Peyer's patch (tissue), 4 donors: ENCODE measurements around the gene XKR7. TPM values are rescaled to one million over a fixed set of nuclear protein-coding genes. Genes with fewer than 3 reads are reported as not detected.

ENCODE experiments used
- DNase-seq, 3 donors: peaks; one replicate each; pipeline ENCODE4 v3.0.0-alpha.2; 2017 to 2019
- H3K27ac ChIP-seq, 4 donors: fragments of 200-600 bp; sonication (generic); one replicate each; pipeline ENCODE4 v1.5.1; 2016 to 2019
- H3K27me3 ChIP-seq, 2 donors: fragments of 200-600 bp; sonication (generic); one replicate each; pipeline ENCODE4 v1.5.1; 2019
- H3K36me3 ChIP-seq, 3 donors: fragments of 200-600 bp; sonication (generic); one replicate each; pipeline ENCODE4 v1.5.1; 2016 to 2019
- H3K4me1 ChIP-seq, 4 donors: fragments of 200-600 bp; sonication (generic); one replicate each; pipeline ENCODE4 v1.5.1; 2016 to 2019
- H3K4me3 ChIP-seq, 4 donors: fragments of 200-600 bp; sonication (generic); 1 replicate in 3 of 4; 2 replicates in 1 of 4; pipeline ENCODE4 v1.5.1; 2016 to 2019; ENCODE audit warnings: mild to moderate bottlenecking in 1 of 4
- H3K9me3 ChIP-seq, 4 donors: fragments of 200-600 bp; sonication (generic); one replicate each; pipeline ENCODE4 v1.5.1; 2016 to 2019; ENCODE audit warnings: mild to moderate bottlenecking in 1 of 4
- POLR2A ChIP-seq, 2 donors: fragments of 450-650 bp; IDR thresholded peaks; one replicate each; pipeline ENCODE4 v1.5.1; 2017; ENCODE audit warnings: antibody characterized with exemption in 2 of 2, mild to moderate bottlenecking in 2 of 2, moderate library complexity in 2 of 2
- total RNA-seq, 4 donors: library from RNA; depleted of rRNA; stranded (reverse); fragments of >200 nt; gene quantifications; one replicate each; pipeline ENCODE4 v1.1.0, GENCODE V29; 2016
- TF ChIP-seq, protein P1 (sequence below), 6 experiments: fragments of 450-650 bp in 4 of 6; fragments of 200-600 bp in 2 of 6; sonication (generic) in 1 of 6; IDR thresholded peaks; one replicate each; pipeline ENCODE4 v1.5.1; 2017 to 2019; ENCODE audit warnings: antibody characterized with exemption in 6 of 6, mild to moderate bottlenecking in 3 of 6, moderate library complexity in 1 of 6

XKR7 gene
- total RNA-seq, 4 donors from 2014 or later, result 0.38 TPM; not detected in 3

DNA sequence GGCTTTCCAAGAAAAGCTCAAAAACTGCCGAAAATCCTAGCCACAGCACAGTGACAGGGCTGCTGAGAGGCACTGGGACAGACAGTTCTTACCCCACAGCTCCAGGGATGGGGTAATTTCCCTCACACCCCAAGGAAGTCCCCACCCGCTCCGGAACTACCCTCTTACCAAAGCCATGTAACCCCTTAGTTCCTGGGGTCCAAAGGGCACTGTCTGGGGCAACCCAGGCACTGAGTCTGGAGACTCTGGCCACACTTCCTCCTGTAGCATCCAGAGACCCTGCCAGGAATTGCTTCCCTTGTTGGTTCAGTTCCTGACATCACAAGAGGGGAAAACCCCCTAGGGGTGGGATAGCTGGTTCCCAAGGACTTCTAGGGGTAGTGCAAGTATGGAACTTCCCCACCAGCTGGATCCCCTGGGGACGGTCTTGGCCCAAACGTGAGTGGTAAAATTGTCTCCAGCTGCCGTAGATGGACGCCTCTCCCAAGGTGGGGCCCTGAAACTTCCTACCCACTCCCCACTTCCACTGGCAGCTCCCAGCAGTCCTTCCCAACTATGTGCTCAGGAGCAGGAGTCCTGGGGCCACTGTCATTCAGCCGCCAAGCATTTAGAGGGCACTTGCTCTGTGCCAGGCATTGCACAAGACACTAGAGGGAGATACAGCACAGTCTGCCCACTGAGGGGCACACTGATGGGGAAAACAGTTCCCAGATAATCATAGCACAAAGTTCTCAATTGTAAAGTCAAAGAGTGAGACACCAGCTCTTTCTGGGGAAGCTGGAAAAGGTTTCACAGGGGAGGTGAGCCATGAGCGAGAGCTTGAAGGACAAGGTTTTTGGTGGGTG lies 66.9 kb downstream of the XKR7 start:
- no peak for DNase-seq
- H3K4me1 ChIP-seq, result peaks cover 0 to 11% (median 0%) of the 10 kb centered on the region in 4 donors
- H3K4me3 ChIP-seq, result no peak overlapping the region
- H3K27ac ChIP-seq, result no peak overlapping the region
- no peaks in the 10 kb centered on the region for H3K27me3 ChIP-seq
- TF ChIP-seq, protein P1, sequence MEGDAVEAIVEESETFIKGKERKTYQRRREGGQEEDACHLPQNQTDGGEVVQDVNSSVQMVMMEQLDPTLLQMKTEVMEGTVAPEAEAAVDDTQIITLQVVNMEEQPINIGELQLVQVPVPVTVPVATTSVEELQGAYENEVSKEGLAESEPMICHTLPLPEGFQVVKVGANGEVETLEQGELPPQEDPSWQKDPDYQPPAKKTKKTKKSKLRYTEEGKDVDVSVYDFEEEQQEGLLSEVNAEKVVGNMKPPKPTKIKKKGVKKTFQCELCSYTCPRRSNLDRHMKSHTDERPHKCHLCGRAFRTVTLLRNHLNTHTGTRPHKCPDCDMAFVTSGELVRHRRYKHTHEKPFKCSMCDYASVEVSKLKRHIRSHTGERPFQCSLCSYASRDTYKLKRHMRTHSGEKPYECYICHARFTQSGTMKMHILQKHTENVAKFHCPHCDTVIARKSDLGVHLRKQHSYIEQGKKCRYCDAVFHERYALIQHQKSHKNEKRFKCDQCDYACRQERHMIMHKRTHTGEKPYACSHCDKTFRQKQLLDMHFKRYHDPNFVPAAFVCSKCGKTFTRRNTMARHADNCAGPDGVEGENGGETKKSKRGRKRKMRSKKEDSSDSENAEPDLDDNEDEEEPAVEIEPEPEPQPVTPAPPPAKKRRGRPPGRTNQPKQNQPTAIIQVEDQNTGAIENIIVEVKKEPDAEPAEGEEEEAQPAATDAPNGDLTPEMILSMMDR (IDR thresholded peaks at IDR 0.05), result peak in 1 of 6 experiments; percentile 7
- no peak for TF ChIP-seq POLR2A (IDR thresholded peaks at IDR 0.05)
- H3K36me3 ChIP-seq, result no peaks in the 10 kb centered on the region
- no peaks in the 10 kb centered on the region for H3K9me3 ChIP-seq

DNA sequence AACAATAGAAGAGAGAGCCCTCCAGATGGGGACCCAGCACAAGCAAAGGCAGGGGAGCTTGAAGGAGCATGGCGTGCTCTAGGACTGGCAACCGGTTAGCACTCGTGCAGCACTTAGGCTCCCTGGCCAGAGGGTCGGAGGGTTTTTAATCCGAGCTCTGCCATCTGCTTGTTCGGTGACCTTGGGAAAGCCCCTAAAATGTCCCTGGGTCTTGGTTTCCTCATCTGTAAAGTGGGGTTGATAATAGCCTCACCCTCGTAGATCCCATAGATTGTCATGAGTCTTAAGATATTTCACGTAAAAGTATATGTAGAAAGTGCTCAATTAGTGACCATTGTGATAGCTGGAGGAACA lies 67.5 kb downstream of the XKR7 start:
- Histone ChIP-seq H3K4me3 (no peak overlapping the region), H3K9me3 (no peaks in the 10 kb centered on the region), H3K27me3 (no peaks in the 10 kb centered on the region), H3K27ac (no peak overlapping the region), H3K36me3 (no peaks in the 10 kb centered on the region), H3K4me1 (peaks cover 0 to 11% (median 0%) of the 10 kb centered on the region in 4 donors)
- TF ChIP-seq, protein P1 (IDR thresholded peaks at IDR 0.05), result no peak
- TF ChIP-seq POLR2A (IDR thresholded peaks at IDR 0.05), result no peak
- DNase-seq, result no peak

DNA sequence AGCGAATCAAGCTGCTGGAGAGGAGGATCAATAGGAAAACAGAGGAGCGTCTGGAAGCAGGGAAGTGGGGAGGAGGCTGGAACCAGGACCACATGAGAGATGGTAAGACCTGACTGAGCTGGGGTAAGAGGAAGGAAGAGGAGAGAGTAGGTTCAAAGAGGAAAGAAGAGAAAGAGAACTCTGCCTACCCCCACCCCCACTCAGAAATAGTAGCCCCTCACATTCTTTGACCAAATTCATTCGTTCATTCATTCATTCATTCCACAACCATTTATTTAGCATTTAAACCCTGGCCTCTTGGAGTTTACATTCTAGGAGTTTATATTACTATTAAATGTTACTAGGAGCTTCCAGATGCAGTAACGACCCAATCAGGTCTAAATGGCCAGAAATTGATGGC lies 68.3 kb downstream of the XKR7 start:
- Histone ChIP-seq H3K36me3 (no peaks in the 10 kb centered on the region), H3K27ac (no peak overlapping the region), H3K4me1 (peaks cover 0 to 7% (median 0%) of the 10 kb centered on the region in 4 donors), H3K4me3 (no peak overlapping the region), H3K9me3 (no peaks in the 10 kb centered on the region), H3K27me3 (no peaks in the 10 kb centered on the region)
- no peak for TF ChIP-seq POLR2A (IDR thresholded peaks at IDR 0.05)
- TF ChIP-seq, protein P1 (IDR thresholded peaks at IDR 0.05), result no peak
- DNase-seq, result no peak

DNA sequence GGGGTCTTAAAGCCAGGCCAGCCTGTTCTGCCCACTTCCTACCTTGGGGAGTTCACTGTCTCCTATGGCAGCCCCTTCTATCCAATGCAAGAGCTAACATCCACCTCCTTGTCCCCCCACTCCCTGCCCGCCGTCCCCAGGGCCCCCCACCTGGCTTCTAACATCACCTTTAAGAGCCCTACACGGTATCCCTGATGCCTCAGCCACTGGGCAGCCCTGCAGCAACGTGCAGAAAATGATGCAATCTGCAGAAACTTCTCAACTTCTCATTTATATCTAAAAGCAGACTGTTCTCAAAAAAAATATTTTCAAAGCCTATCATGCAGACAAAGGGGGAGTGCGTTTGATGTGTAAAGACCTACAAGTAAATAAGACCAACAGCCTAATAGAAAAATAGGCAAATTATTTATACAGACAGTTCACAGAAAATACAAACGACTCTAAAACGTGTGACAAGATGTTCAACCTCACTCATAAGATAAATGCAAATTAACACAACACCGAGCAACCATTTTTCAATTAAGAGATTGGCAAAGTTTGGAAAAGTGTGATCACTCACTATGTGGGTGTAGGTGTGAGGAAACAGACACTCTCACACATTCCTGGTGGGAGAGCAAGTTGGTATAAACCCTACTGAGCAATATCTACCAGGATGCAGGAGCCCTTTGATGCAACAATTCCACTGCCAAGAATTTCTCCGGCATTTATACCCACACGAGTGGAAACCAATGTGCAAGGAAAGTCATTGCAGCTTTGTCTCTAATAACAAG lies 69.0 kb downstream of the XKR7 start:
- Histone ChIP-seq H3K9me3 (no peaks in the 10 kb centered on the region), H3K4me3 (no peak overlapping the region), H3K27me3 (no peaks in the 10 kb centered on the region), H3K4me1 (peaks cover 0 to under 1% (median 0%) of the 10 kb centered on the region in 4 donors), H3K36me3 (no peaks in the 10 kb centered on the region), H3K27ac (no peak overlapping the region)
- no peak for DNase-seq
- TF ChIP-seq, protein P1 (IDR thresholded peaks at IDR 0.05), result no peak
- TF ChIP-seq POLR2A (IDR thresholded peaks at IDR 0.05), result no peak

DNA sequence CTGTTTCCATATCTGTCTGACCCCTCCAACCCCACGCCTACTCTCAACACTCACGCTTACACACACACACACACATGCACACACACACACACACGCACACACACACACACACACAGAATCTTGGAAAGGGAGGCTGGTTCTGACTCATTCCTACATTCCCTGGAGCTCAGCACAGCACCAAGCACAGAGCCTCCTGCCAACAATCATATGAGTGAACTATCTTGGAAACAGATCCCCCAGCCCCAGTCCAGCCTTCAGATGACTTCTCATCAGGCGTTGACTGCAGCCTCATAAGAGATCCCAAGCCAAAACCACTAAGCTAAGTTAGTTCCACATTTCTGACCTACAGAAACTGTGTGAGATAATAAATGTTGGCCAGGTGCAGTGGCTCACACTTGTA lies 70.0 kb downstream of the XKR7 start:
- no peak for DNase-seq
- Histone ChIP-seq H3K27ac (no peak overlapping the region), H3K36me3 (no peaks in the 10 kb centered on the region), H3K4me3 (no peak overlapping the region), H3K9me3 (no peaks in the 10 kb centered on the region), H3K27me3 (no peaks in the 10 kb centered on the region), H3K4me1 (no peaks in the 10 kb centered on the region)
- TF ChIP-seq, protein P1 (IDR thresholded peaks at IDR 0.05), result no peak
- no peak for TF ChIP-seq POLR2A (IDR thresholded peaks at IDR 0.05)
